Spleen (tissue), 7 donors: ENCODE data around the gene ABCC5.

ENCODE experiments used
- CTCF ChIP-seq, 11 experiments: fragments of 200-600 bp in 7 of 11; fragments of 450-650 bp in 4 of 11; sonication (generic) in 4 of 11; IDR thresholded peaks in 8 of 11; conservative IDR thresholded peaks in 3 of 11; 1 replicate in 7 of 11; 2 replicates in 4 of 11; pipeline versions ENCODE4 v1.4.0 to v1.8.0; 2016 to 2021; ENCODE audit warnings: antibody characterized with exemption in 11 of 11, inconsistent platforms in 4 of 11, mild to moderate bottlenecking in 1 of 11
- POLR2A ChIP-seq, 3 donors: fragments of 450-650 bp; IDR thresholded peaks; one replicate each; pipeline ENCODE4 v1.5.1; 2017; ENCODE audit warnings: antibody characterized with exemption in 3 of 3, mild to moderate bottlenecking in 1 of 3
- POLR2AphosphoS5 ChIP-seq, 3 donors: sonication (generic); formaldehyde crosslinking; IDR thresholded peaks; one replicate each; pipeline ENCODE4 v1.5.1; 2017; ENCODE audit warnings: antibody characterized with exemption in 3 of 3
- donor health status: DM: no; HTN: no; CAD: no; lungs with moderate emphysema.
- donor health status: DM: no; HTN: no; CAD: no.
- donor health status: DM: no; HTN: no; CAD: no.

DNA sequence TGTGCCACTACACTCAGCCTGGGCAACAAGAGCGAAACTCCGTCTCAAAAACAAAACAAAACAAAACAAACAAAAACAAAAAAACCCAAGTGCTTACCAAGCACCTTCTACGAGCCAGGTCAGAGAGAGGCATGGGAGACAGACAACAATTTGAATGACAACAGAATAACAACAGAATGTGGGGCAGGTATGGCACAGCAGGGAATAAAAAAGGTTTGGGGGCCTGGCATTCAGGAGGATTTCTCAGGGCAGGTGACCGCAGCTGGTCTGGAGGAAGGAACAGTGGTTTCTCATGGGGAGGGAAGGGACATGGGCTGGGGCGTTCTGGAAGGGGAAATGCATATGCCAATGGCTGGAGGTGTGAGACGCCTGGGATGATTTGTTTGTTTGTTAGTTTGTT is 110.5 kb downstream of the ABCC5 start:
- TF ChIP-seq CTCF (IDR thresholded peaks at IDR 0.05 in 8 of 11, conservative IDR thresholded peaks at IDR 0.05 in 3 of 11) (no peak), POLR2A (IDR thresholded peaks at IDR 0.05) (no peak), POLR2AphosphoS5 (IDR thresholded peaks at IDR 0.05) (no peak)
